ENCODE data around the gene JAG1.

DNA sequence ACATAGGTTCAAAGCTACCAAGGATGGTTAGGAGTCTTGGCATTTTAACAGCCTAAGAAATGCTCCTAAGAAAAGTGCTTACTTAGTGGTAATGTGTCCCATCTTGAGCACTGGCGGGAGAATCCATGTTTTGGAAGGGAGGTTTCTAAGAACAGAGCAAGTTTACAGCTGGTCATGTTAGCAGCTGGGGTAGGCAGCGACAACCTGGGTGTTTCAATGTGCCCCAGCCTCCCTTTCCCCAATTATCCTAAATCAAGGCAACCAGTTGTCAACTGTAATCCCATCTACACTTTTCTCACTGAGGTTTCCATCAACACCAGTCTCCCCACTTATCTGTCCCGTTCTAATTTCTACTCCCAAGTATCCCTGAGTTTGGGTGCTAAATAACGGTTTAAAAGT, 1.6 kb upstream of the JAG1 start:
- TF ChIP-seq EZH2 (IDR thresholded peaks at IDR 0.05; ENCODE audit: insufficient read depth, poor library complexity, severe bottlenecking): no peak
- TF ChIP-seq EZH2phosphoT487 (IDR thresholded peaks at IDR 0.05; ENCODE audit: insufficient read depth, low read depth): no peak

Measured in GM23248 (cell line).